Hepatocyte (in vitro differentiated cells): Measurements from ENCODE around the gene SP2. TPM values are rescaled to one million over a fixed set of nuclear protein-coding genes. Genes with fewer than 3 reads are reported as not detected.

Source experiments
- DNase-seq: peaks from one replicate; pipeline ENCODE4 v3.0.0-alpha.2; 2016; ENCODE audit warnings: low spot score
- H2AFZ ChIP-seq: fragments of 200-600 bp; sonication (generic); 2 replicates; pipeline ENCODE4 v1.6.0; 2016; ENCODE audit warnings: antibody characterized with exemption, mild to moderate bottlenecking
- H3K27ac ChIP-seq: fragments of 200-600 bp; sonication (generic); 2 replicates; pipeline ENCODE4 v1.5.1; 2016; ENCODE audit warnings: mild to moderate bottlenecking
- H3K27me3 ChIP-seq: fragments of 200-600 bp; sonication (generic); 2 replicates; pipeline ENCODE4 v1.6.1; 2016
- H3K36me3 ChIP-seq: fragments of 200-600 bp; sonication (generic); replicated peaks from 2 replicates; pipeline ENCODE4 v1.5.1; 2016; ENCODE audit warnings: low read depth; ENCODE audit not compliant: insufficient read depth
- H3K4me1 ChIP-seq: fragments of 200-600 bp; sonication (generic); 2 replicates; pipeline ENCODE4 v1.5.1; 2016; ENCODE audit warnings: mild to moderate bottlenecking, moderate library complexity; ENCODE audit not compliant: insufficient read depth
- H3K4me2 ChIP-seq: fragments of 200-600 bp; sonication (generic); 2 replicates; pipeline ENCODE4 v1.6.0; 2016
- H3K4me3 ChIP-seq: fragments of 200-600 bp; sonication (generic); 2 replicates; pipeline ENCODE4 v1.5.1; 2016; ENCODE audit warnings: mild to moderate bottlenecking
- H3K79me2 ChIP-seq: fragments of 200-600 bp; sonication (generic); 2 replicates; pipeline ENCODE4 v1.6.0; 2017; ENCODE audit warnings: mild to moderate bottlenecking
- H3K9me2 ChIP-seq: fragments of 200-600 bp; sonication (generic); replicated peaks from 2 replicates; pipeline ENCODE4 v1.6.0; 2017; ENCODE audit warnings: mild to moderate bottlenecking; ENCODE audit not compliant: insufficient read depth
- H3K9me3 ChIP-seq: fragments of 200-600 bp; sonication (generic); 2 replicates; pipeline ENCODE4 v1.5.1; 2016; ENCODE audit warnings: low read depth, mild to moderate bottlenecking
- H4K20me1 ChIP-seq: fragments of 200-600 bp; sonication (generic); 2 replicates; pipeline ENCODE4 v1.6.0; 2016; ENCODE audit warnings: mild to moderate bottlenecking; ENCODE audit not compliant: insufficient read depth, poor library complexity, severe bottlenecking
- CTCF ChIP-seq: fragments of 200-600 bp; sonication (generic); IDR thresholded peaks from 2 replicates; pipeline ENCODE4 v1.5.1; 2016; ENCODE audit warnings: antibody characterized with exemption, mild to moderate bottlenecking; ENCODE audit not compliant: poor library complexity
- EZH2 ChIP-seq: fragments of 200-600 bp; sonication (generic); IDR thresholded peaks from 2 replicates; pipeline ENCODE4 v1.6.1; 2016; ENCODE audit warnings: antibody characterized with exemption, mild to moderate bottlenecking, borderline replicate concordance
- EZH2phosphoT487 ChIP-seq: fragments of 200-600 bp; sonication (generic); IDR thresholded peaks from one replicate; pipeline ENCODE4 v1.6.1; 2018; ENCODE audit warnings: antibody characterized with exemption, mild to moderate bottlenecking, low read depth, moderate library complexity; ENCODE audit not compliant: unreplicated experiment, severe bottlenecking
- WGBS: methylation state at CpG from one replicate; pipeline ENCODE4 v1.1.6; 2016; ENCODE audit warnings: low lambda C conversion rate; ENCODE audit errors: missing lambda C conversion rate; 5-methylcytosine and 5-hydroxymethylcytosine counted together
- polyA plus RNA-seq: library from polyadenylated mRNA; unstranded; fragments of >200 nt; fragmentation: Nextera tagmentation; extraction: Ambion mirVana; gene quantifications from 2 replicates; pipeline ENCODE4 v1.2.1, GENCODE V29; 2016
- total RNA-seq: library from RNA; depleted of rRNA; stranded (reverse); fragments of >200 nt; gene quantifications from 2 replicates; pipeline ENCODE4 v1.2.3, GENCODE V29; 2014

The SP2 gene
- total and polyA plus RNA-seq, 2 experiments from 2014 or later: 1.5 to 10.6 TPM

GRCh38 chr17:47945529-47946508 is 49.8 kb downstream of the SP2 start:
- Histone ChIP-seq H3K79me2 (no peaks in the 10 kb centered on the region), H3K36me3 (no peaks in the 10 kb centered on the region), H3K9me2 (no peaks in the 10 kb centered on the region), H3K4me2 (no peak overlapping the region), H4K20me1 (no peaks in the 10 kb centered on the region), H3K27me3 (no peaks in the 10 kb centered on the region), H3K4me3 (no peak overlapping the region), H3K9me3 (no peaks in the 10 kb centered on the region), H3K27ac (peak overlapping the region; percentile 34), H2AFZ (no peak overlapping the region), H3K4me1 (peaks cover 19% of the 10 kb centered on the region)
- TF ChIP-seq CTCF (no peak), EZH2phosphoT487 (no peak), EZH2 (no peak)
- WGBS: over 99% methylated on average over 9 of the region's 10 CpGs
- no peak for DNase-seq

DNA sequence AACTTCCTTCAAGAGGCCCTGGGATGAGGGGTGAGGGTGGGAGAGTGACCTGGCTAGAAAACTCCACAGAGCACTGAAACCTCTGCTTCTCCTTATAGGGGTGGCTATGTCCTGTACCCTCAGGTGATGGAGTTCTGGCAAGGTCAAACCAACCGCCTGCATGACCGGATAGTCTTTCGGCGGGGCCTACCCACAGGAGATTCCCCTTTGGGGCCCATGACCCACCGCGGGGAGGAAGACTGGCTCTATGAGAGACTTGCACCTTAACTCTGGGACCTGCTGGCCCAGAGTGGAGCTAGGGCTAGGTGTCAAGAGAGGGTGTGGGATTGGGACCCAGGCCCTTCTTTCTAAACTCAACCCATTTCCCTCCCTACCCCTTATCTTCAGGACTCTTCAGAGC is 50.5 kb downstream of the SP2 start:
- Histone ChIP-seq H4K20me1 (no peaks in the 10 kb centered on the region), H3K4me1 (peaks cover 22% of the 10 kb centered on the region), H3K9me3 (no peaks in the 10 kb centered on the region), H3K4me2 (no peak overlapping the region), H3K27ac (peak overlapping the region; percentile 34), H3K9me2 (no peaks in the 10 kb centered on the region), H3K4me3 (no peak overlapping the region), H3K27me3 (no peaks in the 10 kb centered on the region), H3K79me2 (peaks cover 2% of the 10 kb centered on the region), H2AFZ (no peak overlapping the region), H3K36me3 (no peaks in the 10 kb centered on the region)
- TF ChIP-seq EZH2phosphoT487 (no peak), EZH2 (no peak), CTCF (no peak)
- DNase-seq: no peak
- WGBS: 95% methylated on average over 6 of the region's 6 CpGs

DNA sequence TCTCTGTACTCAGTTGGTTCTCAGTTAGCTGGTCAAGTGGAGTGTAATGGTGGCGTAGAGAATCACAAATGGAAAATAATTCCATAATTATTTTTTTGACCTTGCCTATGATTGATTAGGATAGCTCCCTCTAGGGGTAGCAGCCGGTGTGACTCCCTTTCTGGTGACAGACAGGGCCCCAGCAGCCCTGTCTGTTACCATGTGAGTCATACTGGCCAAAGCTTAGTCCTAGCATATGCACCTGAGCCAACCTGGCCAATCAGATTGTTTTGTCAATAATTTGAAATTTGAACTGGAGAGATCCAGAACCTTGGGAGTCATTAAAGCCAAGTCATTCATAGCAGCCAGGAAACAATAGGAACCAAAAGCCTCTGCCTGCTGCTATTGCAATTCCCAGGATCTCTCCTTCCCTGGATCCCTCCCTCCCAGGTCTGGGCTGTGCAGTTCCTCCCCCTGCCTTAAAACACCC is 50.9 kb downstream of the SP2 start:
- Histone ChIP-seq H3K9me3 (no peaks in the 10 kb centered on the region), H3K4me3 (no peak overlapping the region), H3K27ac (peak overlapping the region; percentile 34), H4K20me1 (no peaks in the 10 kb centered on the region), H2AFZ (no peak overlapping the region), H3K4me2 (no peak overlapping the region), H3K4me1 (peaks cover 22% of the 10 kb centered on the region), H3K36me3 (no peaks in the 10 kb centered on the region), H3K79me2 (peaks cover 7% of the 10 kb centered on the region), H3K27me3 (no peaks in the 10 kb centered on the region), H3K9me2 (no peaks in the 10 kb centered on the region)
- 42% methylated on average over 2 of the region's 2 CpGs for WGBS
- TF ChIP-seq CTCF: peak; percentile 76
- no peak for TF ChIP-seq EZH2
- peak; percentile 92 for DNase-seq
